GM21390 (cell line): ENCODE data around the gene SLC34A1.

Experiments used
- ATAC-seq: cut with Tn5 transposase; IDR thresholded peaks from one replicate; pipeline ENCODE4 v1.9.1; 2021; ENCODE audit not compliant: unreplicated experiment

Gene SLC34A1

DNA sequence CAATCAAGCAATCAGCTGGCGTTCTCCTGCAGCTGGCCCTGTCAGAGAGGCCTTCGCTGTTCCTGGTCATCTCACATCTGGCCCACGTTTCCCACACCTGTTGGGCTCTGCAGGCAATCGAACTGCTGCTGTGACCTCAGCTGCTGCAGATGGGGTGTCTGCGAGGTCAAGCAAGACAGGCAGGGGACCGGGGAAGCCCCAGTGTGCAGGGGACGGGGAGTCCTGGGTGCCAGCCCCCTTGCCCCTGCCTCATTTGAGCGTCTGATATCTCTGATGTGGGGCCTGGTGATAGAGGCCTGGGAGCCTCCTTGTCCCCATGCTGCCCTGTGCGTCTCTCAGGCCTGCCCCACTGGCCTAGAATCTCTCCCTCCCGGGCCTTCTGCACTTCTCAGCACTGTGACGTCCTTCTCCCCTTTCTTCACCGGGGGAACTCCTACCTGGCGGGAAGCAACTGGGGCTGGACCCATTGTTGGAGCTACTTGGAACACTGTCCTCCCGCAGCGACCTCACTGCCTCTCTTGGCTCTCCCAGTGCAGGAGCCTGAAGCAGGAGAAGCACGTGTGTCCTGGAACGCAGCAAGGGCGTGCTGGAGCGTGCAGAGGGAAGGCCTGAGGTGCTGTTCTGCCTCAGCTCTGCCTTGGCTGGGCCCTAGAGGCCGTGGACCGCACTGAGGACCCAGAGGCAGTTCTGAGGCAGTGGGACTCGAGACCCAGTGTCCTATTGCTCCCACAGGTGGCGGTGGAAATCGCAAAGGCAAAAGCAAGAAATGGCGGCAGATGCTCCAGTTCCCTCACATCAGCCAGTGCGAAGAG is 46.1 kb downstream of the SLC34A1 start:
- ATAC-seq, result no peak

DNA sequence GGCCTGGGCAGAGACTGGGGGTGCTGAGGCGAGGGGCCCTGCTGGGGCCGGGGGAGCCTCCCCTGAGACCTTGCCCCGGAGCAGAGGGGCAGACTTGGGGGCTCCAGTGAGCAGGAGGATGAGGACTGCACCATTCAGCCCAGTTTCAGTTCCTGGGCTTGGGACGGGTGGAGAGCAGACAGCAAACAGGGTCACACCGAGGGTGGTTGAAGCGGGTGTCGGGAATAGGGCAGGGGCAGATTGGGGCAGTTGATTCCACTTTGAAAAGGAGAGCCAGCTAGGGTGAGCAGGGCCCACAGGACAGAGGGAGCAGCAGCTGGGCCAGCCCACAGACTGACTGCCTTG is 46.7 kb downstream of the SLC34A1 start:
- no peak for ATAC-seq

DNA sequence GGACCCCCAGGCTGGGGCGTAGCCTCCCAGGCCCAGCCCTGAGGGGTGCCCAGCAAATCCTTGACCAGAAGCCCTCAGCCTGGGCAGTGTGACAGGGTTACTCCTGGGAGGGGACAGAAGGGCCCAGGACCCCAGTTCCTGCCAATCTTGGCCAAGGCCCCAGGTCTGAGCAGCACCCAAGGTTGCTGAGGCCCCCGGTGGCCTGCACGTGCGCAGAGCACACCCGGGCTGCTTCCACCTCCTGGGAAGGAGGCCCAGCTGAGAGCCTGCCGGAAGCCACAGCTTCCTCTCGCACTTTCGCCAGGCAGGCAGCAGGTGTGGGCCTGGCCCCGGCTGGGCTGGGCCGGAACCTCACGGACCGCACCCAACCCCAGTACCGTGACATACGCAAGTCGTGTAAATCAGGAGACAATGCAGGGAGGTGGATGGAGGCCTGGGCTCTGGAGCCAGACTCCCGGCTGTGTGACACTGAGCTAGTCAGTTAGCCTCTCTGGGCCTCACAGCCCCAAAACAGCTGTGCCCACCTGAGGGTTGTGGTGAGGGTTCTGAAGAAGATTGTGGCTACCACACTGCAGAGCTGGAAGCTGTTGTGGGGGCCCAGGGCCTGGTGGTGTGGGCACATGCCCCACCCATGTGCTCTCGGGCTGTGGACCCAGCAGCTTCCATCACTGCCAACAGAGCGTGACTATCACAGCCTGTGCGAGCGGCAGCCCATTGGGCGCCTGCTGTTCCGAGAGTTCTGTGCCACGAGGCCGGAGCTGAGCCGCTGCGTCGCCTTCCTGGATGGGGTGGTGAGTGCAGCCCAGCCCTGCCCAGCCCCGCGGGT is 47.3 kb downstream of the SLC34A1 start:
- ATAC-seq, result peak; percentile 45

DNA sequence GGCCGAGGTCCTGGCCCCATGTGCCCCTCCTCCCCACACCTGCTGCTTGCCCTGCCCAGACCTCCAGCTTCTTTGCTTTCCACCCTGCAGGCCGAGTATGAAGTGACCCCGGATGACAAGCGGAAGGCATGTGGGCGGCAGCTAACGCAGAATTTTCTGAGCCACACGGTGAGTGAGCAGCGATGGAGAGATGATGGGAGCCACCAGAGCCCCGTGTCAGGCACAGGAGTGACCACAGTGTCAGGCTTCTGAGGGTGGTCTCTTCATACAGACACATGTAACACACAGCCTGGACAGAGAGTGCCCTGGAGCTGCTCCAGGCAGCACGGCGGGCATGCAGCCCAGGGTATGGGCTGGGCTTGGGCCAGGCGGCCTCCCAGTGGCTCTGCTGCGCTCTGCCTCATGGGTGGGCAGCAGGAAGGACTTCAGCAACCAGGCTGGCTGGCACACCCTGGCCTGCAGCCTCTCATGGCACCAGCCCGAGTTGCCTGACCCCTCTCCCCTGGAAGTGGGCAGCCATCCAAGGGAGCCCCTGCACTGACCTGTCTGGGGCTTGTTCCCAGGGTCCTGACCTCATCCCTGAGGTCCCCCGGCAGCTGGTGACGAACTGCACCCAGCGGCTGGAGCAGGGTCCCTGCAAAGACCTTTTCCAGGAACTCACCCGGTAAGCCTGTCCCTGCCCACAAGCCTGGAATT is 48.1 kb downstream of the SLC34A1 start:
- ATAC-seq, result peak; percentile 1

DNA sequence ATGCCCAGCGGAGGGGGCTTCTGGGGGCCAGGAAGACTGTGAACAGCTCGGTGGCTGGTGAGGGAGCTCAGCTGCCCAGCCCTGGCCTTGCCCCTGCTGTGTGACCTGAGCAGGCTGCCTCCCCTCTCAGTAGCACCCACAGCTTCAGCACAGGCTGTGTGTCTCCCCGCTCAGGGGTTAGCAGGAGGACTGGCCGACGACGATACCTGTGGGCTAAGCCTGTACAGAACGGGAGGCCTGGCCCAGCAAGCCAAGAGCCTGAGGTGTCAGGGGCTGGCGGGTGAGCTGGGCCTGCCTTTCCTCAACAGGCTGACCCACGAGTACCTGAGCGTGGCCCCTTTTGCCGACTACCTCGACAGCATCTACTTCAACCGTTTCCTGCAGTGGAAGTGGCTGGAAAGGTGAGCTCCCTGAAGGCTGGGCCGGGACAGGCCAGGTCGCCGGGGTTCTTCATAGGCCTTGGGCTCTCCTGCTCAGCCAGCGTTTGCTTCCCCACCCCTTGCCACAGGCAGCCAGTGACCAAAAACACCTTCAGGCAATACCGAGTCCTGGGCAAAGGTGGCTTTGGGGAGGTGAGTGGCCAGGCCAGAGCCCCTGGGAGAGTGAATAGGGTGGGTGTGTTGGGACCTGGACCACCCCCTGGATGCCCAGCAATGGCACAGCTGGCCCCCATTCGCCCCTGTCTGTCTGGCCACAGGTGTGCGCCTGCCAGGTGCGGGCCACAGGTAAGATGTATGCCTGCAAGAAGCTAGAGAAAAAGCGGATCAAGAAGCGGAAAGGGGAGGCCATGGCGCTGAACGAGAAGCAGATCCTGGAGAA is 48.8 kb downstream of the SLC34A1 start:
- no peak for ATAC-seq

DNA sequence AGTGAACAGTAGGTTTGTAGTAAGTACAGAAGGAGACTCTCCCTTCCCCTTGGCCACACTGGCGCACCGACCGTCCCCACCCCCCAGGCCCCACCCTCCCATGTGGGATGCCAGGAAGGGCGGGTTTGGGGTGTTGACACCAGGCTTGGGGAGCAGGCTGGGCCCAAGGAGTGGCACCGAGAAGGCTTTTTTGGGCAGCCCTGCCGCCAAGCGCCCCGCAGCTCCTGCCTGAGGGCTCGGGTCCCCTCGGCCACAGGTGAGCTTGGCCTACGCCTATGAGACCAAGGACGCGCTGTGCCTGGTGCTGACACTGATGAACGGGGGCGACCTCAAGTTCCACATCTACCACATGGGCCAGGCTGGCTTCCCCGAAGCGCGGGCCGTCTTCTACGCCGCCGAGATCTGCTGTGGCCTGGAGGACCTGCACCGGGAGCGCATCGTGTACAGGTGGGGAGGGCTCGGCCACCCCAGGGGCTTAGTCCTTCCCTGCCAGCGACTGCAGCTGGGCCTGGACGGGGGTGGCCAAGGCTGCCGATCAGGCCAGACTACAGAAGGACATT is 49.5 kb downstream of the SLC34A1 start:
- ATAC-seq, result no peak

DNA sequence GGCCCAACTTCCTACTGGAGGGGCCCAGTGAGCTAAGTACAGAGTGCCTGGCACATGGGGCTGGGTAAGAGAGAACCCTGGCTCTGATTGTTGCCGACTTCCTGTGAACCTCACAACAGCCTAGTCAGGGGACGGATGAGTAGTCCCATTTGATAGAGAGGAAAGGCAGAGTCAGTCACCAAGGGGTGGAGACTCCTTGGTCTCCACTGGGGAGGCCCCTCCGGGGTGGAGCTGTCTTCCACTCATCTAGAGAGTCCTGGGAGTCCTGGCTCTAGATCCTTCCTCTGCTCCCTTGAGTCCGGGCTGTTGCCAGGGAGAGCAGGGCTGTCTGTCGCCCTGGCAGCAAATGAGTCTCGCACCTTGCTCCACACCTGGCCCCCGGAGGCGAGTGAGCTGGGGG is 50.2 kb downstream of the SLC34A1 start:
- no peak for ATAC-seq

DNA sequence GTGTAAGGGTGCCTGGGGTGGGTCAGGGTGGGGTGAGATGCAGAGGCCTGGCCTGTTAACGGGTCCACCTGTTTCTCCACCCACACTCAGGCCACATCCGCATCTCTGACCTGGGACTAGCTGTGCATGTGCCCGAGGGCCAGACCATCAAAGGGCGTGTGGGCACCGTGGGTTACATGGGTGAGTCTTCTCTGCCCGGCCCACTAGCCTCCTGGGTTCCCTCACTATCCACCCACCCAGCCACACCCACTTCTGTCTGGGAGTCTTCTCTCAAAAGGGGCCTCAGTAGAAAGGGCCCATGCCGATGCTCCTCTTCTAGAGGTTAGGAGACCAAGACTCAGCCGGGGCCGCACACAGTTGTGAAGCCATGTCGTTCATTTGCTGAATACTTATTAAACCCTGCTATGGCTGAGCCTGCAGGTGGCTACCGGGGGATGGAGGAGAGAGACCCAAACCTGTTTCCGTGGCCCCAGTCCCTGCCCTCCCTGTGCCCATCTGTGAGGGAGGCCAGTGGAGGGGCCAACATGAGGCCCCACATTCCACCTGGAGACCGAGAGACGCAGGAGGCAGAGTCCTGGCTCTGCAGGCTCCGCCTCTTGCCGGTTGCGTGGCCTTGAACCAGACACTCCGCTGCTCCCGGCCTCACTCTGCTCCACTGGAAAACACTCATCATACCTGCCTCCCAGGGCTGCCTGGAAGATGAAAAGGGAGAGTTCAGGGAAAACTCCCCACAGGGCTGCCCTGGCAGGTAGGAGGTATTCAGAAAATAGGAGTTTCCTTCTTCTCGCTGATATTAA is 50.9 kb downstream of the SLC34A1 start:
- no peak for ATAC-seq

DNA sequence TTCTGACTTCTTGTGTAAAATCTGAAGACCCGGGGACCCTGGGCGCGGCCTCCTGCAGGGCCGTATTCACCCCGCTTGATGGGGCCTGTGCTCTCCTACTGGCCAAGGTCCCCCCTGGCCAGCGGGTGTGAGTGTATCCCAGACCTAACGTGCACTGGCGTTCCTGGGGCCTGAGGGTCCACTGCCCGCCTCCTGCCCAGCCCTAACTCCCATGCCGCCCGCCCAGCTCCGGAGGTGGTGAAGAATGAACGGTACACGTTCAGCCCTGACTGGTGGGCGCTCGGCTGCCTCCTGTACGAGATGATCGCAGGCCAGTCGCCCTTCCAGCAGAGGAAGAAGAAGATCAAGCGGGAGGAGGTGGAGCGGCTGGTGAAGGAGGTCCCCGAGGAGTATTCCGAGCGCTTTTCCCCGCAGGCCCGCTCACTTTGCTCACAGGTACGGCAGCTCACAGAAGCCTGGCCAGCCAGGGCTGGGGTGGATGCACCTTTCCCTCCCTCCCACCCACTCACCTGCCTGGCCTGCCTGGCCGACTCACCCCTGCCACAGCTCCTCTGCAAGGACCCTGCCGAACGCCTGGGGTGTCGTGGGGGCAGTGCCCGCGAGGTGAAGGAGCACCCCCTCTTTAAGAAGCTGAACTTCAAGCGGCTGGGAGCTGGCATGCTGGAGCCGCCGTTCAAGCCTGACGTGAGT is 51.8 kb downstream of the SLC34A1 start:
- no peak for ATAC-seq

DNA sequence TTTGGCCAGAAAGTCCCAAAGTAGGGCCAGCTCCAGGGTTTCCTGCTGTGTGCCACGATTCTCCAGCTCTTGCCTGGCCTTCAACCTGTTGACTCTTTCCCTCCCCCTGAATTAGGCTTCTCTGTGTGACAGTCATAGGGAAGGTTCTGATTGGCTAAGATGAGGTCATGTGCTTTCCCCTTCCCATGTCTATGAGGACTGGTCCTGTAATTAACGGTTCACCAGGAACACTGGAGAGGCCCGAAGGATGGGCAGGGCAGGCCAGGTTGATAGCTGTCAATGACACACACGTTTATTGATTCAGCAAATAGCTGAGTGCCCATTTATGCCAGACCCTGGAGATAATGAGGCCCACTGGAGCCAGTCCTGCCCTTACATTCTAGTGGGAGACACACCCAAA is 53.4 kb downstream of the SLC34A1 start:
- no peak for ATAC-seq

DNA sequence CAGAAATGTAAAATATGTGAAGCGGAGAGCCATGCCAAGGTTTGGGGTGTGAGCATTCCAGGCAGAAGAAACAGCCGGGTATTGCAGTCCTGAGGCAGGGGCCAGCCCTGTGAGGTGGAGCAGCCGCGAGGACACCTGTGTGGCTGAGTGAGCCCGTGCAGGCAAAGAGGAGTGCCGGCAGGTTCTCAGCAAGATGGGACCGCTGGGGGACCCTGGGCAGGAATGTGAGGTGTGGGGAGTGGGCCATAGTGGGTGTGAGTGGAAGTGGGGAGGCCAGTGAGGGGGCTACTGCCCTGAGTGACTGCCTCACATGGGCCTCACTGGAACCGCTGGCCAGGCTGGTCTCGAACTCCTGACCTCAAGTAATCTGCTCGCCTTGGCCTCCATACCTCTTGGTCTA is 54.2 kb downstream of the SLC34A1 start:
- ATAC-seq, result no peak

DNA sequence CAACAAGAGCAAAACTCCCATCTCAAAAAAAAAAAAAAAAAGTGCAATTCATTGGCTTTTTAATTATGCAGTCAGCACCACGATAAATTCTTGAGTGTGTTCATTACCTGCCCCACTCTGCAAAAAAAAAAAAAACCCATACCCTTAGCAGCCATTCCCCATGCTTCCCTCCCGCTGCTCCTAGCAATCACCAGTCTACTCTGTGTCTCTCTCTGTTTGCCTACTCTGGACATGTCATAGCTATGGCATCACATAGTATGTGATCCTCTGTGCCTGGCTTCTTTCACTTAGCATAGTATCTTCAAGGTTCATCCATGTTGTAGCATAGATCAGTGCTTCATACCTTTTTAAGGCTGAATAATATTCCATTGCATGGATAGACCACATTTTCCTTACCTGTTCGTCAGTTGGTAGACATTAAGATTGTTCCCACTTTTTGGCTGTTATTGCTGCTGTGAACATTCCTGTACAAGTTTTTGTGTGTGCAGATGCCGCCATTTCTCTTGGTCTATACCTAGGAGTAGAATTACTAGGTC is 55.4 kb downstream of the SLC34A1 start:
- ATAC-seq, result no peak

DNA sequence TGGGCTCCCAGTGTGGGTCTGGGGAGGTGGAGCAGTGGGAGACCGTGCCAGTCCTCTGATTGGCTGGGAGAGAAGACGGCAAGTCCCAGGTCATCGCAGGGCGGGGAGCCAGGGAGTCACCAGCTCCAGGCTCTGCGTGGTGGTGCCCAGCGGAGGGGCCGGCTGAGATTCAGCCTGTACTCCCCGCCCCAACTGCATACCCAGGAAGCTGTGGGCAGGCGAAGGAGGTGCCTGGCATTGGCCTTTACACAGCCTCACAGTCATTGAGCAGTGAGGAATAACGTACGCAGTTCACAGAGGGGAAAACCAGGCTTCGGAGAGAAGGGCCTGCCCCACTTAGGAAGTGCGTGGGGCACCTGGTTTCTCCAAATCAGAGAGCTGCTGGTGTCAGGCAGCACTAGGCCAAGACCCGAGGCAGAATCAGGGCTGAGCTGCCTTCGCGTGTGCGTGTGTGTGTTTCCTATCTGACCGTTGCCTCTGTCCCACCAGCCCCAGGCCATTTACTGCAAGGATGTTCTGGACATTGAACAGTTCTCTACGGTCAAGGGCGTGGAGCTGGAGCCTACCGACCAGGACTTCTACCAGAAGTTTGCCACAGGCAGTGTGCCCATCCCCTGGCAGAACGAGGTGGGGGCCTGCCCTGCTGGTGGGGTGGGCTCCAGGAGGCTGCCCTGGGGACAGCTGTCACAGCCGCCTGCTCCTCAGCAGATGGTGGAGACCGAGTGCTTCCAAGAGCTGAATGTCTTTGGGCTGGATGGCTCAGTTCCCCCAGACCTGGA is 56.2 kb downstream of the SLC34A1 start:
- no peak for ATAC-seq

DNA sequence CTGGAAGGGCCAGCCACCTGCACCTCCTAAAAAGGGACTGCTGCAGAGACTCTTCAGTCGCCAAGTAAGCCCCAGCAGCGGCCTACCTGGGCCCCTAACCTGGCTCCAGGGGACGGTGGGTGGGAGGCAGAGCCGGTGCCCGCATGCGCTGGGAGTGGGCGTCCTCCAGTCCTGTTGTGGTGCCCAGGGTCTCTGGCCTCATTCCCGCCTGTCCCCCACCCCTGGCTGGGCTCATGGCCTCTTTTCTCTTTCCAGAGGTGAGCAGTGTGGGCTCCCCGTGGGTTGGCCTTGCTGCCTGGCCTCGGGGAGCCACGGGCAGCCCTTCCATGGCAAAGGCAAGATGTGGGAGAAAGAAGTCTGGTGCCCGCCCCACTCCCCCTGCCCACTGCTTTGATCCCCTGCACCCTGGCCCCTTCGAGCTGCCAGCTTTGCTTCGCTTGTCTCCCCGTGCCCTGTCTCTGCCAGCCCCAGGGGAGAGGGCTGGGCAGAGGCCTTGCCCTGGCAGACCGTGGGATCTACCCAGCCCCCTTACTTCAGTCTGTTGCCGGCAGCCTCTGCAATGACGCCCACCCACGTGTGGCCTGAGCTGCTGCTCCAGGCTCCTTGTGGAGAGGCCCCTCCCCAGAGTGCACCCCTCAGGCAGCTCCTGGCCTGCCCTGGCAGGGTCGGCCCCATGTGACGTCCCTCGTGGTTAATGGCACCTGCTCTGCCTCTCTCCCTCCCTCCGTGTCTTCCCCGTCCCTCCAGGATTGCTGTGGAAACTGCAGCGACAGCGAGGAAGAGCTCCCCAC is 57.0 kb downstream of the SLC34A1 start:
- no peak for ATAC-seq

DNA sequence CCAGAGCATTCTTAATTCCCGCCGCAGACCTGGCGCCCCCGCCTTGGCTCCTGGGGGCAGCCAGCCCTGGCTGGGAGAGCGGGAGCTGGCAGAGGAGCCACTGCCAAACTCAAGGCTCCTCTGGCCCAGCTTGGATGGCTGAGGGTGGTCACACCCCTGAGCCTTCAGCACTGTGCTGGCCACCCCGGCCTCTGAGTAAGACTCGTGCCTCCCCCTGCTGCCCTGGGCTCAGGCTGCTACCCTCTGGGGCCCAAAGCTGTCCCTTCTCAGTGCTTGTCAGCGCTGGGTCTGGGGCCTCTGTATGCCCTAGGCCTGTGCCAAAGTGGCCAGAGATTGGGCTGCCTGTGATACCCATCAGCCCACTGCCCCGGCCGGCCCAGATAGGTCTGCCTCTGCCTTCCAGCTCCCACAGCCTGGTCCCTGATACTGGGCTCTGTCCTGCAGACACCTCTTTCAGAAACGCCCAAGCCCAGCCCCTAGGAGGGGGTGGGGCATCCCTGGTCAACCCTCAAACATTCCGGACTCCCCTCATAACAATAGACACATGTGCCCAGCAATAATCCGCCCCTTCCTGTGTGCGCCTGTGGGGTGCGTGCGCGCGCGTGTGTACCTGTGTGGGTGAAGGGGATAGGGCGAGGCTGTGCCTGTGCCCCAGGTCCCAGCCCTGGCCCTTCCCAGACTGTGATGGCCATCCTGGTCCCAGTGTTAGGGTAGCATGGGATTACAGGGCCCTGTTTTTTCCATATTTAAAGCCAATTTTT is 58.0 kb downstream of the SLC34A1 start:
- ATAC-seq, result no peak

DNA sequence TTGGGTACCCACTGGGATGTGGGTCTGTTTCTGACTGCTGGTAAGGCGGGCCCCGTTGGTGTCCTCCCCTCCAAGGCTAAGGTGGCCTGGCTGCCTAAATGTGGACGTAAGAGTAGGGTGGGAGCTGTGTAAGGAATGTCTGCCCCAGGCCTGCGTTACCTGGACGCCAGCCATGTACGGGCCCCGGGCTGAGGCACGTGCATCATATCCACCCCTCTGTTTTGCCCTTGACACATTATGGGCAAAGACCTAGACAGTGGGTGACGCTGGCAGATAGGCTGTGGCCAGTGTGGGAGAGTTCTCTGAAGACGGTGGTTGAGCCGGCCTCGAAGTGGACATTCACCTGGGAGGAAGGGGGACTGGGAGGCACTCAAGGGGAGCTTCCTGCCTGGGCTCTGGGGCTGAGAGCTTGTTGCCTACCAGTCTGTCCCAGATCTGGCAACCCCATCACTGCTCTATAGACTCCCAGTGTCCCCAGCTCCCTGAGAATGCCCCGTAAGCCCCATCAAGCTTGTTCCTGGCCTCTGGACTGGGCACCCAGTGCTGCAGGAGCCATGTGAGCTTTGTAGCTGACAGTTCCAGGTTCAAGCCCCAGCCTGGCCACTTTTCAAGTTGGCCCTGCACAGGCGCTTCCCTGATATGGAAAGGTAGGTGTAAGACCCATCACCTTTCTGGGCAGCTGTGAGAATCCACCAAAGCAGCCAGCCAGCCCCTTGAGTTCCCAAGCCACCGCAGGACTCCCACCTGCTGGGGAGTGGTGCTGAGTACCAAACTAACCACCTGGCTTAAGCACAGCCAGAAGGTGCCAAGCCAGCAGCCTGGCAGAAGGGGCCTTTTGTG is 59.1 kb downstream of the SLC34A1 start:
- ATAC-seq, result no peak
